Muscle of leg (tissue), 11 donors: ENCODE measurements around the gene ABCD3. TPM values are rescaled to one million over a fixed set of nuclear protein-coding genes. Genes with fewer than 3 reads are reported as not detected.
"Not testable (repeated sequence)": the region's sequence is repeated elsewhere in the genome, so short reads cannot be mapped to it uniquely, and the experiment has no call there.

Experiments used
- DNase-seq: peaks from one replicate; pipeline ENCODE4 v3.0.0; 2013
- H3K27ac ChIP-seq: one replicate; pipeline ENCODE4 v1.5.1; 2013; ENCODE audit warnings: mild to moderate bottlenecking, low read length, control low read depth
- H3K27me3 ChIP-seq: one replicate; pipeline ENCODE4 v1.6.1; 2013; ENCODE audit warnings: low read length; ENCODE audit not compliant: control insufficient read depth, insufficient read depth
- H3K36me3 ChIP-seq: one replicate; pipeline ENCODE4 v1.6.1; 2013; ENCODE audit warnings: low read length; ENCODE audit not compliant: control insufficient read depth, insufficient read depth
- H3K4me1 ChIP-seq: one replicate; pipeline ENCODE4 v1.6.1; 2013; ENCODE audit warnings: low read length; ENCODE audit not compliant: control insufficient read depth, insufficient read depth
- H3K4me3 ChIP-seq: one replicate; pipeline ENCODE4 v1.5.1; 2013; ENCODE audit warnings: low read length, control low read depth
- H3K9me3 ChIP-seq: replicated peaks from 2 replicates; pipeline ENCODE4 v1.6.1; 2013; ENCODE audit warnings: low read depth, low read length; ENCODE audit not compliant: control insufficient read depth
- WGBS: methylation state at CpG from one replicate; pipeline ENCODE4 v1.1.5; 2013; ENCODE audit warnings: missing lambda C conversion rate; ENCODE audit not compliant: insufficient coverage; 5-methylcytosine and 5-hydroxymethylcytosine counted together
- polyA plus RNA-seq, 8 donors: library from polyadenylated mRNA; unstranded; fragments of 120-200 nt; gene quantifications; one replicate each; pipeline versions ENCODE4 v1.2.1 to v1.2.3, GENCODE V29; 2013; ENCODE audit warnings: inconsistent platforms in 1 of 8, low replicate concordance in 1 of 8; ENCODE audit not compliant: insufficient read length in 8 of 8, insufficient read depth in 1 of 8
- total RNA-seq: library from RNA; stranded (reverse); fragments of 120-200 nt; gene quantifications from one replicate; pipeline ENCODE4 v1.2.4, GENCODE V29; 2013

The ABCD3 gene
- total and polyA plus RNA-seq, 9 donors = 19.9 to 28.1 (median 24.1) TPM

- no peaks in the 10 kb centered on the region for H3K27me3 ChIP-seq
- H3K9me3 ChIP-seq = no peaks in the 10 kb centered on the region
- no peak overlapping the region for H3K27ac ChIP-seq
- H3K4me1 ChIP-seq = peaks cover 2% of the 10 kb centered on the region
- DNase-seq = no peak
- no peaks in the 10 kb centered on the region for H3K36me3 ChIP-seq
- no CpG with 5 or more reads among the region's 5 CpGs for WGBS
- no peak overlapping the region for H3K4me3 ChIP-seq
Observed at GRCh38 chr1:94554580-94554979, 136.4 kb downstream of the ABCD3 start.

DNA sequence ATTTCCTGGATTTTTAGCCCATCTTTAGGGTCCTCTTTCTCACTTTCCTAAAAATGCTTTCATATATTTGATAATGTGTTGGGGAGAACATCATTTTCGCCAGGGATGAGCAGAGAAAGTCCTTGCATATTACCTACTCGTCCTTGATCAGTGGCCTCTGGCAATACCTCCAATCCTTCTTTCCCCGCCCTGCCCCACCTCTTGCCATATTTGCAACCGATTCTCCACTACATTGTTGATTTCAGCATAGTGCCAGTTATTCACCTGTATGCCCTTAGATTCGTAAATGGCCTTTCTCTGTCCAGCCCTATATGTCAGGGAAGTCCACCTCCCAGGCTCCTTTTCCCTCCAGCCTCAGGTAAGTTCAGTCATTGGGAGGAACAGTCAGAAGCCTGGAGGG, 136.9 kb downstream of the ABCD3 start:
- Histone ChIP-seq H3K27ac (no peak overlapping the region), H3K4me1 (peaks cover 2% of the 10 kb centered on the region), H3K9me3 (no peaks in the 10 kb centered on the region), H3K27me3 (no peaks in the 10 kb centered on the region), H3K36me3 (no peaks in the 10 kb centered on the region), H3K4me3 (no peak overlapping the region)
- WGBS = 87% methylated on average over 3 of the region's 5 CpGs
- DNase-seq = no peak

GRCh38 chr1:94559921-94560320, 141.7 kb downstream of the ABCD3 start:
- H3K27ac ChIP-seq = no peak overlapping the region
- no CpG with 5 or more reads among the region's 1 CpG for WGBS
- no peaks in the 10 kb centered on the region for H3K4me1 ChIP-seq
- no peaks in the 10 kb centered on the region for H3K36me3 ChIP-seq
- no peaks in the 10 kb centered on the region for H3K9me3 ChIP-seq
- no peaks in the 10 kb centered on the region for H3K27me3 ChIP-seq
- DNase-seq = no peak
- no peak overlapping the region for H3K4me3 ChIP-seq

DNA sequence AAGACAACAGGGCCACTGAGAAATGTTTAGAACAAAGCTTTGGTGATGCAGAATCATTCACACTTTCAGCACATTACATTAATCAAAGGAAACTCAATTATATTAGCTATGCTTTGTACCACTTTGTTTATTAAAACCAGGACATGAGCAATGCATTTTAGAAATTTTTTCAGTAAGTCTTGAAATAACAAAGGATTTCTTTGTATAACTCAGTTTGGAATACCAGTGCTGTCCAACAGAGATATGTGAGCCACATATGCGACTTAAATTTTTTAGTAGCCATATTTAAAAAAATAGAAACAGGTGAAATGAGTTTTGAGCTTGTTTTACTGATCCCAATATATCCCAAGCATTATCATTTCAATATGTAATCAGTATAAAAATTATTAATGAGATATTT, 142.1 kb downstream of the ABCD3 start:
- WGBS = no CpG with 5 or more reads among the region's 1 CpG
- Histone ChIP-seq H3K4me3 (no peak overlapping the region), H3K27me3 (no peaks in the 10 kb centered on the region), H3K4me1 (no peaks in the 10 kb centered on the region), H3K27ac (no peak overlapping the region), H3K9me3 (no peaks in the 10 kb centered on the region), H3K36me3 (no peaks in the 10 kb centered on the region)
- DNase-seq = no peak

GRCh38 chr1:94562519-94563260, 144.5 kb downstream of the ABCD3 start:
- no peak overlapping the region for H3K27ac ChIP-seq

GRCh38 chr1:94565901-94566300, 147.7 kb downstream of the ABCD3 start:
- Histone ChIP-seq H3K9me3 (no peaks in the 10 kb centered on the region), H3K27me3 (no peaks in the 10 kb centered on the region), H3K36me3 (no peaks in the 10 kb centered on the region), H3K4me1 (no peaks in the 10 kb centered on the region), H3K4me3 (no peak overlapping the region), H3K27ac (no peak overlapping the region)
- WGBS = no CpG with 5 or more reads among the region's 2 CpGs
- no peak for DNase-seq

More at GRCh38 chr1:94562519-94563260, 144.5 kb downstream of the ABCD3 start:
- DNase-seq = no peak
- WGBS = 70% methylated on average over 6 of the region's 12 CpGs
- no peak overlapping the region for H3K4me3 ChIP-seq
- H3K27me3 ChIP-seq = no peaks in the 10 kb centered on the region
- H3K4me1 ChIP-seq = no peaks in the 10 kb centered on the region
- H3K36me3 ChIP-seq = no peaks in the 10 kb centered on the region
- no peaks in the 10 kb centered on the region for H3K9me3 ChIP-seq

DNA sequence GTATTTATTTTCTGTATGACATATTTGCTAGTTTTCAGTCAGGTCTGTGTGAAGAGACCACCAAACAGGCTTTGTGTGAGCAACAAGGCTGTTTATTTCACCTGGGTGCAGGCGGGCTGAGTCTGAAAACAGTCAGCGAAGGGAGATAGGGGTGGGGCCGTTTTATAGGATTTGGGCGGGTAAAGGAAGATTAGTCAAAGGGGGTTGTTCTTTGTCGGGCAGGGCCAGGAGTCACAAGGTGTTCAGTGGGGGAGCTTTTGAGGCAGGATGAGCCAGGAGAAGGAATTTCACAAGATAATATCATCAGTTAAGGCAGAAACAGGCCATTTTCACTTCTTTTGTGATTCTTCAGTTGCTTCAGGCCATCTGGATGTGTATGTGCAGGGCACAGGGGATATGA, 148.2 kb downstream of the ABCD3 start:
- 45% methylated on average over 5 of the region's 5 CpGs for WGBS
- not testable (repeated sequence) for H3K27me3 ChIP-seq, H3K9me3 ChIP-seq, H3K4me3 ChIP-seq, DNase-seq, H3K27ac ChIP-seq, H3K4me1 ChIP-seq, H3K36me3 ChIP-seq

DNA sequence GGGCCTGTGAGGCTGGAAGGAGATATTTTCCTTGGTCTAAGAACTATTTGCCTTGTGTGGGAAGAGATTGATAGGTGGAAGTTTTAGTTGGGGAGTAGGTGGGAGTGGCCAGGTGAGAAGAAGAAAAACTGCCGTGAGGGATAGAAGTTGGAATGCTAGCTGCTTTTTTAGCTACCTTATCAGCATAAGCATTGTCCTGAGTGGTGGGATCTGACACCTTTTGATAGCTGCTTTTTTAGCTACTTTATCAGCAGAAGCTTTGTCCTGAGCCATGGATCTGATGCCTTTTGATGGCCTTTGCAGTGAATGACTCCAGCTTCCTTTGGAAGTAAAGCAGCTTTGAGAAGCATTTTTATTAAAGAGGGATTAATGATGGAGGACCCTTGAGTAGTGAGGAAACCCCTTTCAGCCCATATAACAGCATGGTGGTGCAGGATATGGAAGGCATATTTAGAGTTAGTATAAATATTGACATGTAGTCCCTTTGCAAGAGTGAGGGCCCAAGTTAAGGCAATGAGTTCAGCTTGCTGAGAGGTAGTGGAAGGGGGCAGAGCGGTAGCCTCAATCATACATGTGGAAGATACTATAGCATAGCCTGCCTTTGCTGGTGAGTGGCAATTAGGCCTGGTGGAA, 149.9 kb downstream of the ABCD3 start:
- H3K4me3 ChIP-seq = not testable (repeated sequence)
- 83% methylated on average over 2 of the region's 2 CpGs for WGBS

More for the DNA sequence above, 149.9 kb downstream of the ABCD3 start:
- H3K9me3 ChIP-seq, H3K27me3 ChIP-seq, H3K4me1 ChIP-seq, H3K36me3 ChIP-seq, DNase-seq, H3K27ac ChIP-seq: not testable (repeated sequence)

Other genes starting within 250 kb of the ABCD3 start
- gene ARHGAP29, start 180.8 kb upstream of the ABCD3 start, total RNA-seq = 29.1 TPM
- 10 to 100 TPM; 15.5 to 43.7 (median 34.3) TPM for gene ARHGAP29, start 180.8 kb upstream of the ABCD3 start, polyA plus RNA-seq
- 1.6 TPM for gene F3, start 123.4 kb downstream of the ABCD3 start, total RNA-seq
- gene F3, start 123.4 kb downstream of the ABCD3 start, polyA plus RNA-seq = 1 to 10 TPM; 1.7 to 6.0 (median 2.5) TPM